HG03565 (cell line): Measurements from ENCODE around the gene EPN2.
"Not testable (repeated sequence)": the region's sequence is repeated elsewhere in the genome, so short reads cannot be mapped to it uniquely, and the experiment has no call there.

Experiments used
- ATAC-seq: cut with Tn5 transposase; IDR thresholded peaks from one replicate; pipeline ENCODE4 v1.9.1; 2021; ENCODE audit warnings: mild to moderate bottlenecking, moderate library complexity; ENCODE audit not compliant: unreplicated experiment

The EPN2 gene

GRCh38 chr17:19264681-19265080, 27.5 kb downstream of the EPN2 start:
- ATAC-seq = no peak

GRCh38 chr17:19265755-19266154, 28.6 kb downstream of the EPN2 start:
- ATAC-seq = no peak

- no peak for ATAC-seq
These were observed 31.4 kb downstream of the EPN2 start for GRCh38 chr17:19268611-19269010.

- no peak for ATAC-seq
These were observed 31.9 kb downstream of the EPN2 start for GRCh38 chr17:19269106-19269505.

- ATAC-seq = no peak
These were observed 32.5 kb downstream of the EPN2 start for GRCh38 chr17:19269641-19270040.

- ATAC-seq = no peak
These were observed 33.2 kb downstream of the EPN2 start for GRCh38 chr17:19270347-19270703.

GRCh38 chr17:19270704-19271611, 33.8 kb downstream of the EPN2 start:
- ATAC-seq = peak; percentile 54

GRCh38 chr17:19271780-19272357, 34.7 kb downstream of the EPN2 start:
- ATAC-seq = no peak

GRCh38 chr17:19273731-19274130, 36.6 kb downstream of the EPN2 start:
- ATAC-seq = no peak

- no peak for ATAC-seq
These were observed 37.7 kb downstream of the EPN2 start for GRCh38 chr17:19274893-19275292.

GRCh38 chr17:19275457-19276127, 38.4 kb downstream of the EPN2 start:
- ATAC-seq = no peak

GRCh38 chr17:19278284-19278683, 41.1 kb downstream of the EPN2 start:
- ATAC-seq = not testable (repeated sequence)

GRCh38 chr17:19278729-19279128, 41.6 kb downstream of the EPN2 start:
- no peak for ATAC-seq

GRCh38 chr17:19281161-19281560, 44.0 kb downstream of the EPN2 start:
- no peak for ATAC-seq

- ATAC-seq = peak; percentile 54
These were observed 47.1 kb downstream of the EPN2 start for GRCh38 chr17:19284005-19284959.

GRCh38 chr17:19285213-19285900, 48.2 kb downstream of the EPN2 start:
- ATAC-seq = no peak

- ATAC-seq = no peak
These were observed 49.7 kb downstream of the EPN2 start for GRCh38 chr17:19286751-19287341.

- no peak for ATAC-seq
These were observed 50.5 kb downstream of the EPN2 start for GRCh38 chr17:19287651-19288050.

GRCh38 chr17:19288453-19288852, 51.3 kb downstream of the EPN2 start:
- ATAC-seq = no peak
